DMS79 treated with DMSO at 0.1 percent for 48 hours (cell line): ENCODE measurements around the gene NEAT1.

ENCODE experiments used
- DNase-seq: peaks from one replicate; lab custom pipeline; 2025; lab: John Stamatoyannopoulos, UW

The NEAT1 gene

GRCh38 chr11:65433657-65434056 is 11.1 kb downstream of the NEAT1 start:
- no peak for DNase-seq

DNA sequence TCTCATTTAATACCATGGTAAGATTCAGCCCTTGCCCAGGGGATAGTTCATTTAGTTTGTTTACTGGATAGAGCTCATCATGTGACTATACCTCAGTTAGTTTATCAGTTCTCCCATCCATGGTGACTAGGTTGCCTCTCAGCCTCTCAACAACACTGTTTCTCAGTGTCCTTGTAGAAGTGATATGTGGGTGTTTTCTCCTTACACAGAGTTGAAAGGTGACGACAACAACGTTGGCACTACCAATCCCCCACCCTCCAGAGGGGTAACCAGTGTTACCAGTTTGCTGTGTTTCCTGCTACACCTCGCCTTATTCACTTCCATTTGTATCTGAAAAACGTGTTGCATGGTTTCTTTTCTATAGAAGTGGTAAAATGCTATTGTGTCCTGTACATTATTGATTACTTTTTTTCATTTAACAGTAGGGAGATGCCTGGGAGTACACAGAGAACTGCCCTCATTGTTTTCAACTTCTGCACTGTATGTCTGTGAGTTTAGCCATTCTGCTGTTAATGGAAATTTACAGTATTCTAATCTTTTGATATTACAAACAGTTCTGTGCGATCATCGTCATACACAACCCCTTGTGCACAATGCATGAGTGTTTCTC is 11.6 kb downstream of the NEAT1 start:
- DNase-seq = no peak

GRCh38 chr11:65434667-65435410 is 12.2 kb downstream of the NEAT1 start:
- no peak for DNase-seq

DNA sequence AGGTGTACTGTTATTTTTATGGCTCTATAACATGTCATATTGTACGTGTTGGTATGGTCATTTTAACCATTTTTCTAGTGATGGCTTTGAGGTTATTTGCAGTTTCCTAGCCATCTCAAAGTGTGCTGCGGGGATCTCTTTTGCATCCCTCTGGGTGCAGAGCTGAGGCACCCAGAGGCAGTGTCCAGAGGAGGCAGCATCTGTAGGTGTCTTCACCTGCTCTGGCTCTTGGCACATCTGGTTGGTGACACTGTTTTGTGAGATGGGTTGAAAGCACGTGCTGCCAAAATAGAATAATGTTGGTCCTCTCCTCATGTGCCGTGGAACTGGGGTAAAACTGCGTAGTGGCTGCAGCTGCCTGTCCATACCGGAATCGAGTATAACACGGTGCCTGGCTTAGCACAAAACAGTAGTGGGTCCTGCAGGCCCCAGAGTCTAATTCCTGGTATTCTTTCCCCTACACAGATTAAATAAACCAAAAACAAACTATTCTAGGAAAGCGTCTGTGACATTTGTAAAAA is 12.9 kb downstream of the NEAT1 start:
- DNase-seq = no peak

GRCh38 chr11:65435981-65436411 is 13.4 kb downstream of the NEAT1 start:
- no peak for DNase-seq

DNA sequence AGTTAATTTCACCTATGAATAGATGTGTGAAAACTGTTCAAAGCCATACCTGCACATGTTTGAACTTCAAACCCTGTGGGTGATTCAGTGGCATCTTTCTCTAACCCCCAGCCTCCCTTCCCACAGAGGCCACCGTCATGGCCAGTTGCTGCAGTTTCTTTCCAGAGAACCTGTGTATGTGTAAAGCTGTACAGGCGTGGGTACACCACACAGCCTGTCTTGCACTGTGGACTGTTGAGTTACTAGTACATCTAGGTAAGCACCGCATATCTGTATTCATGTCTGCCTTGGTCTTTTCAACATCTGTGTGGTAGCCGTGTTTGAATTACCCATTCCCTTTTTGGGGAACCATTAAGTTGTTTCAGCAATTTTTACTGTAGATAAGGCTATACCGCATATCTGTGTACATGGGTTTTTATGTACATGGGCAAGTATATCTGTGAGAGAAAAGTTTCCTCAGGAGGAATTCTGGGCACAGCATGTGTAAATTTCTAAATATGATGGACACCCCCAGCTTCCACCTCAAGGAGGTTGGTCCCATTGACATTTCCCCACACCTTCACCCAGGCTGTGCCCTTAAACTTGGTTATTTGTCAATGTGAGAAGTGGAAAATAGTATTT is 13.9 kb downstream of the NEAT1 start:
- no peak for DNase-seq

DNA sequence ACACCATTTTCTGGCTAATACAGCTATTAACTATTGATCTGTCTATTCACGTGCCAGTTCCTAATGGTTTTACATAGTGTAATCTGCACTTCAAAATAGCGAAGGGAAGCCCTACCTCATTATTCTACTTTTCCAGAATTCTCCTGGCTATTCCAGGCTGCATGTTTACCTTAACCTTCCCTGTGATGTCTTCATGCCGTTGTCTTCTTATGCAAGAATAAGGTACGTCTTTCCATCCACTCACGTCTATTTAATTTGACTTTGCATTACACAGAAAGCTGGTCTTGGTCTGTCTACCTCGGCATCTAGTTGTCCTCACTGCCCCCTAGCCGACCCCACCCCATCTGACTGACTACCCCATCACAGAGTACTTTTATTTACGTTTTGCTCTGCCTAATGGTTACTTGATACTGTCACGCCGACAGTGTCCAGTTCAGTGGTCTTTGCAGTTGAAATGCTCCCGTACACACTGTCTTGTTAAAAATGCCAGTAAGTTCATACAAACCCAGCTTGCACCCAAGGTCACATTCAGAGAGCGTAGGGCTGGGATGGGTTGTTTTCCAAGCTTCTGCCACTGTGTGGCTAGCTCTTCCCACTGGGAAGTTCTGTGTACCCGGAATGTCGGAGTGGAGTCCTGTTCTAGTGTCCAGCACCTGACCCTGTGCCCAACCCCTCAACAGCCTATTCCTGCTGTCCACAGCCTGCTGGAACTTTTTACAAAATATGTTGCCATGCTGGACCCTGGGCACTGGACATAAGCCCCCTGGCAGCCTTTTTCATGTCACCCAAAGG is 15.0 kb downstream of the NEAT1 start:
- DNase-seq = no peak

- DNase-seq = no peak
Measured at GRCh38 chr11:65438257-65439151, 15.9 kb downstream of the NEAT1 start.

DNA sequence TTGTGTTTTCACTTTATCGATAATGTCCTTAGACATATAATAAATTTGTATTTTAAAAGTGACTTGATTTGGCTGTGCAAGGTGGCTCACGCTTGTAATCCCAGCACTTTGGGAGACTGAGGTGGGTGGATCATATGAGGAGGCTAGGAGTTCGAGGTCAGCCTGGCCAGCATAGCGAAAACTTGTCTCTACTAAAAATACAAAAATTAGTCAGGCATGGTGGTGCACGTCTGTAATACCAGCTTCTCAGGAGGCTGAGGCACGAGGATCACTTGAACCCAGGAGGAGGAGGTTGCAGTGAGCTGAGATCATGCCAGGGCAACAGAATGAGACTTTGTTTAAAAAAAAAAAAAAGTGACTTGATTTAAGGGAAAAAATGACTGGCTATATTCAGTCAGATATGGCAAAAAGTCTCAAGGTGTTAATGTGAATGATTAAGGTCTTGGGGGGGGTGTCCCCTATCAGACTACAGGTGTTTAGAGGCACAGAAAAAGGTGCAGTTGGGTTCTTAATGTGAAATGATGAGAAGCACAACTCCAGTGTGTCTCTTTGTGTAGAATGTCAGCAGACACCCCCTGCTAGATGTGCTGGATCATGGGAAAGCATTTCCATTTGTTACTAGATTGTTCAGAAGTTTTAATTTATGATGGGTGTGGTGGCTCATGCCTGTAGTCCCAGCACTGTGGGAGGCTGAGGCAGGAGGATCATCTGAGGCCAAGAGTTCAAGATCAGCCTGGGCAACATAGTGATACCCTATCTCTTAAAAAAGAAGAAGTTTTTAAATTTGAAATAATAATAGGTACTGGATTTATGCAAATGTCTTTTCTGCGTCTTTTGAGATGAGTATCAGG is 17.0 kb downstream of the NEAT1 start:
- DNase-seq = no peak

- DNase-seq = no peak
Measured at GRCh38 chr11:65440831-65441499, 18.4 kb downstream of the NEAT1 start.

DNA sequence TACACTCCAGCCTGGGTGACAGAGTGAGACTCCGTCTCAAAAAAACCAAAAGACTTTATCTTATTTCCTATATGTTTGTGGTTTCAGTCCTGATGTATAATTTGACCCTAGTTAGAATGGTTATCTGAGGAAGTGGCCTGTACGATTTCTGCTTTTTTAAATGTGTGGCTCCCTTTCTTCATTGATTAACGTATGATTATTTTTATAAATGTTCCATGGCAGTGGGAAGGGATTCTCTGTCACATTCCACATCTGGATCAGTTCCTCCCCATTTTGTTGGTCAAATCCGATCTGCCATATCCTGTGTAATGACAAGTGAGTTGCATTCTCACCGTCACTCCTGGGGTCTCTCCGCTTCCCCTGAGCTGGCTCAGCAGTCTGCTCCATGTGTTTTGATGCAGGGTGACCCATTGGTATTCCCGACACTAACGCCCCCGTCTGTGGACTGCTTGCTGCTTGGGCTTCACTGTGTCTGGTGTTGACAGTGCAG is 20.3 kb downstream of the NEAT1 start:
- DNase-seq = no peak

DNA sequence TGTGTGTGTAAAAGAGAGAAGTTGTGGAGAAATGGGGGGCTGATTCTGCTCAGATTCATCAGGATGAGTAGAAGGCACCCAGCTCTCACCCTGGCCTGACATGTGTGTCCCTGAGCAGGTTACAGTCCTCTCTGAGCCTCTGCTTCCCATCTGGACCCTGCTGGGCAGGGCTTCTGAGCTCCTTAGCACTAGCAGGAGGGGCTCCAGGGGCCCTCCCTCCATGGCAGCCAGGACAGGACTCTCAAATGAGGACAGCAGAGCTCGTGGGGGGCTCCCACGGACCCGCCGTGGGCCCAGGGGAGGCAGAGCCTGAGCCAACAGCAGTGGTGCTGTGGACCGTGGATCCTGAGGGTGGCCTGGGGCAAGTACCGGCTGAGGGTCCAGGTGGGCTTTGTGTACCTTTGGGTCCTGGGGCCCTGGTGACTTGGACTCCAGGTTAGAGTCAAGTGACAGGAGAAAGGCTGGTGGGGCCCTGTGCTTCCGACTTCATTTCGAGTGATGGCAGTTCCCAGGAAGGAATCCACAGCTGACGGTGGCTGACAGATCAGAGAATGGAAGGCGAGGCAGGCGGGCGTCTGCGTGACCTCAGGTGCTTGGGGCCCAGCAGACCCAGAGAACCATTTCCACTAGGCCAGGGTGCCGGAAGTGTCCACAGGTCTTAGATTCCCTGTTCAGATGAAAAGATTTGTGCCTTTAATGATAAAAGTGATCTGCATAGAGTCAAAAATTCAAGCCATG is 21.9 kb downstream of the NEAT1 start:
- no peak for DNase-seq

DNA sequence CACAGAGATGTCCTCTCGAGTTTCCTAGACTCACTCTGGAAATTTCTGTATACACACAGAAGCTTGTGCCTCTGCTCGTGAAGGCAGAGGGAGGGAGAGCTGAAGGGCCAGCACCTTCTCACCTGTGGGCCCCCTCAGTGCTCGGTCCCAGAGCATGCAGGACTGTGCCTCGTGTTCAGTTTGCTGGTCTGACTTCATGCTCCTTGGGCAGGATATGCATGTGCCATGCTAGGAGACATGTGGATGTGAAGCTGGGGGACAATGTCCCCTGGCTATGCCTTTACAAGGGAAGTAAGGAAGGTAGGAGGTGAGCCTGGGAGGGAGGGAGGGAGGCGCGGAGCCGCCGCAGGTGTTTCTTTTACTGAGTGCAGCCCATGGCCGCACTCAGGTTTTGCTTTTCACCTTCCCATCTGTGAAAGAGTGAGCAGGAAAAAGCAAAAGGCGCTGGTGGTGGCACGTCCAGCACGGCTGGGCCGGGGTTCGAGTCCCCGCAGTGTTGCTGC is 22.6 kb downstream of the NEAT1 start:
- DNase-seq = no peak

DNA sequence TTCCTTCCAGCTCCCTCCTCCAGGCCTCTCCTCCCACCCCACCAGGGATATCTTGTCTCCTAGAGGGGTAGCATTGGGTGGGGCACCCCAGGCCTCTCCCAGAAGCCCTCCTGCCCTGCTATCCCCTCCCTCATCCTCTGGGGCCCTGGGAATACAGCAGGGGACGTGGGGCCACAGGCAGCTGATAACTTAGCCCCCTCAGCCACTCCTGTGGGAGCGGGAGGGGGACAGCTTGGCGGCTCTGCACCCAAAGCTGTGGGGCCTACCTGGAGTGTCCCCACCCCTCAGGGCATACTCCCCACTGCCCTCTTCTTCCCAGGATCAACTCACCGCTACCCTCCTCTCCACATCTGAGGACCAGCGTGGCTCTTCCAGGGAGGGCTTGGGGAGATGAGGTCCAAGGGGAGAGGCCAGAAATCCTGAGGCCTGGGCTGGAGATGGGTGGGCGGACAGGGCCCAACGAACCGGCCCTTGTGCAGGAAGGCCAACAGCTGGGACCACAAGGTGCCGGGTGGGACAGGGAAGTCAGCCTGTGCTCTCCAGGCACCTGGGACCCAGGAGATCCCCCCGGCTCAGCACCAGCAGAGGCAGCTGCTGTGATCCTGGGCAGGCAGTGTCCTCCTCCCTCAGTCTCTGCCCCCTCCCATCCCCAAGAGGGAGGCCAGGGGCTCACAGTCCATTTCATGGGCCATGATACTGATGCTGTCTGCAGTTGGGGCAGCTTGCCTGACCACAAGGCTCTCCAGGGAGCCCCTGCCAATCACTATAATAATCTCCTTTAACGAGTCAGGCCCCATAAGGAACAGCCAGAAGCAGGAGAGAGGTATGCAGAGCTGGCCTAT is 23.2 kb downstream of the NEAT1 start:
- no peak for DNase-seq

DNA sequence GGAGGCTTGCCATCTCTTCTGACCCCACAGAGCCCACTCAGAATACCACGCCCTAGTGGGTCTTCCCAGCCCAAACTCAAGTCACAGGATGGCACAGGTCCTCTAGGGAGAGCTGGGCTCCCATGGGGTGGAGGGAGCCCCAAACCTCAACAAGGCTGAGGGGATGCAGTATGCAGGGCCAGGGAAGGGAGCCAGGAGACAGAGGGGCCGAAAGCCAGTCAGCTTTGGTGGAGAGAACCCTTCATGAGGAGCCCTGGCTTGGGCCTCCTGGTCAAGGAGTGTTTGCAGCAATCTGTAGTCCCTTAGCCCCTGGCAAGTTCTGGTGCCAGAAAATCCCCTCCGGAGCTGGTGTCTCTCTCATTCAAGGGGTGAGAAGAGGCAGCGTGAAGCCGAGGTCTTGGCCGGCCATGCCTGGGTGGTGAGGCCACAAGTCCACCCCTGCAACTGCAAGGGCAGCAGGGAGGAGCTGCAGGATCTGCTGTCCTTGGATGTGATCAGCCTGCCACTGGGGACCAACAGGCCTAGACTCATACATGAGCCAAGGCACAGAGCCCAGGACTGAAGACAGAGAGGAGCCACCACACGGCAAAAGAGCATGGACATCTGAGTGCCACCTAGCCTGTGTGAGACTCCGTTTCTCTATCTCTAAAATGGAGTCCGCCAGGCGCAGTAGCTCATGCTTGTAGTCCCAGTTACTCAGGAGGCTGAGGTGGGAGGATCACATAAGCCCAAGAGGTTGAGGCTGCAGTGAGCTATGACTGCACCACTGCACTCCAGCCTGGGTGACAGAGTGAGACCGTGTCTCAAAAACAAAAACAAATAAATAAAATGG is 24.1 kb downstream of the NEAT1 start:
- no peak for DNase-seq

DNA sequence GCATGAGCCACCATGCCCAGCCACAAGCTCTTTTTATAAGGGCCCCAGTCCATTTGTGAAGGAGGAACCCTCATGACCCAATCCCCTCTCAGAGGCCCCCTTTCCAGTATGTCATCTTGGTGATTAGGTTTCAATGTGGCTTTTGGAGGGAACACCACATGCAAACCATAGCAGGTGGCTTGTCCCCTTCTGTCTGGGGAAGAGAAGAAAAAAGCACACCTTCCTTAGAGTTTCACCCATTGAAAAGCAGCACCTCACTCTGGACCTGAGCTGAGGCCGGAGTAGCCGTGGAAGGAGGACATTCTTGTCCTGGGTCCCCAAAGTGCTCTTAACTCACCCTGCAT is 25.4 kb downstream of the NEAT1 start:
- no peak for DNase-seq
